Measurements from ENCODE around the gene SLIT3. TPM values are rescaled to one million over a fixed set of nuclear protein-coding genes. Genes with fewer than 3 reads are reported as not detected.
A peak's percentile ranks its signal among the peaks of the same experiment; 100 is the strongest.

Gene SLIT3
- total and polyA plus RNA-seq, 4 donors, result 4.6 to 48.5 (median 19.8) TPM

DNA sequence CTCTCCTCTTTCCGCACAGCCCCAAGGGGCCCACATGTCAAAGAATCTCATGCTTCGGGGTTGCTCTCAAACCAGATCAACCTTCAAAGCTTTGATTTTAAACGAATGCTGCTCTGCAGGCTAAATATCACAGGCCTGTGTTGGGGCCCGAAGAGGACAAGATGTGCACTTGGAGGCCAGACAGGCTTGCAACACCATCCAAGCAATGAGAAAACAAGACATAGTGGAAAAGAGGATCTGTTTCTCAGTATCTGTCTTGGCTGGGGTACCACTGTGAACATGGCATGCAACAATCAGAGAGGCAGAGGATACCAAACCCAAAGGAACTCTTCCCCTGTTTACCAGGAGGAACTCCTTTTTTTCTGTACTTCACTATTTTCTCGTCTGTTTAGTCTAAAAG is 321.8 kb downstream of the SLIT3 start:
- Histone ChIP-seq H3K9ac (ENCODE audit: insufficient read depth in 1 of 2, low read length in 2 of 2) (no peak overlapping the region), H3K27ac (ENCODE audit: low read depth in 1 of 2, low read length in 1 of 2) (no peak overlapping the region), H3K36me3 (ENCODE audit: control insufficient read depth in 4 of 4, insufficient read depth in 4 of 4, low read length in 4 of 4) (no peaks in the 10 kb centered on the region), H3K4me1 (ENCODE audit: control insufficient read depth in 5 of 5, insufficient read depth in 5 of 5, low read length in 5 of 5) (peaks cover 0 to 32% (median 18%) of the 10 kb centered on the region in 5 donors), H3K27me3 (ENCODE audit: control insufficient read depth in 3 of 3, insufficient read depth in 3 of 3, low read length in 2 of 3) (no peaks in the 10 kb centered on the region), H3K4me3 (no peak overlapping the region), H3K9me3 (ENCODE audit: control insufficient read depth in 4 of 4, insufficient read depth in 3 of 4, low read length in 3 of 4) (no peaks in the 10 kb centered on the region)
- DNase-seq, result no peak
- no peak for ATAC-seq (ENCODE audit: insufficient read depth, low FRiP score)
- WGBS, 2 donors, result 68 to 84% methylated on average over 5 of the region's 5 CpGs
- no peak for TF ChIP-seq CTCF (IDR thresholded peaks at IDR 0.05; ENCODE audit: control extremely low read depth, extremely low read depth)

DNA sequence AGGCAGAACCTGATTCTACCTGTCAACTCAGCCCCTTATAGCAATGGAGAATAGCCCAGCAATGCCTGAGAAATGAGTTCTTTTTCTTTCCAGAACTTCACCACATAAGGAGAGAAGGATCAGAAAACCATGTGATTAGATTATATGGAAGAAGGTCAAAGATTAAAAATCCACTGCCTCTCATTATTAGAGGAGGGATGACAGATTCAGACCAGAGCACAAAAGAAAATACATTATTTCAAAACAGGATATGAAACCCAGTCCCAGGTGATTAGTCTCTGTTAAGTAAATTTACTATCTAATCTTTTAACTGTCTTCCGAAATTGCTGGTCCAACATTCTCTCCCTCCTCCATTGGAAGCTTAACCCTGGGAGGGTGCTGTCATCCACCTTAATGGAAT is 322.4 kb downstream of the SLIT3 start:
- H3K4me1 ChIP-seq (ENCODE audit: control insufficient read depth in 5 of 5, insufficient read depth in 5 of 5, low read length in 5 of 5), result peaks cover 0 to 38% (median 18%) of the 10 kb centered on the region in 5 donors
- WGBS, 2 donors, result 42 to 83% methylated on average over 1 of the region's 1 CpG

DNA sequence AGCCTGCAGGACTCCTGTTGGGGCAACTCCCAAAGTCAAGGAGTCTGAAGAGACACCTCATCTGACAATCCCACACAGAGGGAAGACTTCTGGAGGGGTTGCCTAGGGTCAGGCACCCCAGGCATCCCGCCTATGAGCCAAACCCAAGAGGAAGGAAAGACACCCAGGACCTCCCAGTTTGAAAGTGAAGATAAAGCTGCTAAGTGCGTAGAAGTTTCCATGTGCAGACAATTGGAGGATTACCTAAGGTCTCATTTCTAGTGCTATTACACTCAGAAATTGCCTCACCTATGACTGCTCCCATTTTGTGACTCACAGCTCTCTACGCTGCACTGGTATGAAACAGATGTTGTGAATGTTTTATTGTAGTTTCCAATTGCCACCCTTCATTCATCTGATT is 322.9 kb downstream of the SLIT3 start:
- Histone ChIP-seq H3K36me3 (ENCODE audit: control insufficient read depth in 4 of 4, insufficient read depth in 4 of 4, low read length in 4 of 4) (no peaks in the 10 kb centered on the region), H3K27me3 (ENCODE audit: control insufficient read depth in 3 of 3, insufficient read depth in 3 of 3, low read length in 2 of 3) (no peaks in the 10 kb centered on the region), H3K27ac (ENCODE audit: low read depth in 1 of 2, low read length in 1 of 2) (no peak overlapping the region), H3K9me3 (ENCODE audit: control insufficient read depth in 4 of 4, insufficient read depth in 3 of 4, low read length in 3 of 4) (no peaks in the 10 kb centered on the region), H3K9ac (ENCODE audit: insufficient read depth in 1 of 2, low read length in 2 of 2) (no peak overlapping the region), H3K4me1 (ENCODE audit: control insufficient read depth in 5 of 5, insufficient read depth in 5 of 5, low read length in 5 of 5) (peaks cover 0 to 40% (median 18%) of the 10 kb centered on the region in 5 donors), H3K4me3 (no peak overlapping the region)
- TF ChIP-seq CTCF (IDR thresholded peaks at IDR 0.05; ENCODE audit: control extremely low read depth, extremely low read depth), result no peak
- no peak for DNase-seq
- ATAC-seq (ENCODE audit: insufficient read depth, low FRiP score), result peak; percentile 56
- 87 to 89% methylated on average over 3 of the region's 3 CpGs for WGBS, 2 donors

More for the DNA sequence above, 322.4 kb downstream of the SLIT3 start:
- H3K4me3 ChIP-seq, result no peak overlapping the region
- H3K36me3 ChIP-seq (ENCODE audit: control insufficient read depth in 4 of 4, insufficient read depth in 4 of 4, low read length in 4 of 4), result no peaks in the 10 kb centered on the region
- no peak for DNase-seq
- H3K9ac ChIP-seq (ENCODE audit: insufficient read depth in 1 of 2, low read length in 2 of 2), result no peak overlapping the region
- no peak overlapping the region for H3K27ac ChIP-seq (ENCODE audit: low read depth in 1 of 2, low read length in 1 of 2)
- no peak for ATAC-seq (ENCODE audit: insufficient read depth, low FRiP score)
- H3K27me3 ChIP-seq (ENCODE audit: control insufficient read depth in 3 of 3, insufficient read depth in 3 of 3, low read length in 2 of 3), result no peaks in the 10 kb centered on the region
- no peak for TF ChIP-seq CTCF (IDR thresholded peaks at IDR 0.05; ENCODE audit: control extremely low read depth, extremely low read depth)
- no peaks in the 10 kb centered on the region for H3K9me3 ChIP-seq (ENCODE audit: control insufficient read depth in 4 of 4, insufficient read depth in 3 of 4, low read length in 3 of 4)

- Histone ChIP-seq H3K27ac (ENCODE audit: low read depth in 1 of 2, low read length in 1 of 2) (no peak overlapping the region), H3K4me3 (no peak overlapping the region), H3K9ac (ENCODE audit: insufficient read depth in 1 of 2, low read length in 2 of 2) (no peak overlapping the region), H3K4me1 (ENCODE audit: control insufficient read depth in 5 of 5, insufficient read depth in 5 of 5, low read length in 5 of 5) (peaks cover 3 to 44% (median 18%) of the 10 kb centered on the region in 5 donors), H3K36me3 (ENCODE audit: control insufficient read depth in 4 of 4, insufficient read depth in 4 of 4, low read length in 4 of 4) (no peaks in the 10 kb centered on the region), H3K27me3 (ENCODE audit: control insufficient read depth in 3 of 3, insufficient read depth in 3 of 3, low read length in 2 of 3) (no peaks in the 10 kb centered on the region), H3K9me3 (ENCODE audit: control insufficient read depth in 4 of 4, insufficient read depth in 3 of 4, low read length in 3 of 4) (no peaks in the 10 kb centered on the region)
- 74 to 83% methylated on average over 3 of the region's 3 CpGs for WGBS, 2 donors
- DNase-seq (peak in 2 of 3 donors; percentile 57 to 69), ATAC-seq (ENCODE audit: insufficient read depth, low FRiP score) (no peak)
- TF ChIP-seq CTCF (IDR thresholded peaks at IDR 0.05; ENCODE audit: control extremely low read depth, extremely low read depth), result no peak
Measured at GRCh38 chr5:168976311-168976970, 324.5 kb downstream of the SLIT3 start.
